ENCODE measurements around the gene E2F4. TPM values are rescaled to one million over a fixed set of nuclear protein-coding genes. Genes with fewer than 3 reads are reported as not detected.

E2F4 gene
- polyA plus RNA-seq, 2 of the 4 experiments (the other 2 are of a cell fraction) = 65.1 to 66.6 TPM

DNA sequence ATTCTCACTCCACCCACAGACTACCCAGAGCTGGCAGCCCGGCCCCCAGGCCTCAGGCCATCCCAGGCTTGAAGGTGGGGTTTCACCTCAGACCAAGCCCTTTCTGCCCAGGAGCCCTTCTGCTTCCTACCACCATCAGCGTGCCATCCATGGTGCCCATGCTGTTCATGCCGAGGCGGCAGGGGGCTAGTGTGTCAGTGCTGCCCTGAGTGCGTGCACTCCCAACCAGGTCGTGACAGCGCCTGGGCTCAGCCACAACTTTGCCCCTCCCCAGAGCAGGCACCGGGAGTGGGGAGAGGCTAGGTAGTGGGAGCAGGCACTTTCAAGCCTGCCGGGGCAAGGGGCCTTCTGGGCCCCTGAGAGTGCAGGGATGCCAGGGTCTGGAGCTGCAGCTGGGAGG, 49.6 kb upstream of the E2F4 start:
- no peak overlapping the region for H3K27ac ChIP-seq
- H3K4me3 ChIP-seq = no peak overlapping the region
- no peak for FAIRE-seq
- ChIA-PET CTCF (interaction anchor here (0.8 to 15.6 kb wide), 3 partner anchors 10 to 18 kb away, joined by 3 to 193 read pairs (median 6); partner anchors contain the start of gene B3GNT9), POLR2A (no interaction called here)
- H3K9me3 ChIP-seq = no peaks in the 10 kb centered on the region
- TF ChIP-seq MAZ (IDR thresholded peaks at IDR 0.05; ENCODE audit: borderline replicate concordance, low read depth, low read length) (no peak), CBX2 (IDR thresholded peaks at IDR 0.05; ENCODE audit: borderline replicate concordance, low read depth) (no peak), NR3C1 (IDR thresholded peaks at IDR 0.05) (no peak), CHD2 (IDR thresholded peaks at IDR 0.05; ENCODE audit: low read length, partially characterized antibody) (no peak), SREBF2 (IDR thresholded peaks at IDR 0.05) (no peak), MYC (IDR thresholded peaks at IDR 0.05; ENCODE audit: borderline replicate concordance, low read length) (no peak), HEYL (CRISPR knock-in tag; IDR thresholded peaks at IDR 0.05) (no peak), EHF (CRISPR knock-in tag; IDR thresholded peaks at IDR 0.05) (no peak), KDM1A (IDR thresholded peaks at IDR 0.05; ENCODE audit: low read depth) (no peak), RCOR1 (IDR thresholded peaks at IDR 0.05; ENCODE audit: low read depth, low read length) (no peak), GATA3 (IDR thresholded peaks at IDR 0.05; ENCODE audit: borderline replicate concordance) (no peak), POLR2A (IDR thresholded peaks at IDR 0.05; ENCODE audit: low read length) (no peak), ZSCAN20 (CRISPR knock-in tag; IDR thresholded peaks at IDR 0.05) (no peak), RAD21 (conservative IDR thresholded peaks at IDR 0.05 in 1 of 2, IDR thresholded peaks at IDR 0.05 in 1 of 2) (no peak), FOXS1 (CRISPR knock-in tag; IDR thresholded peaks at IDR 0.05) (no peak), NFE2L2 (conservative IDR thresholded peaks at IDR 0.05; ENCODE audit: low read length) (no peak)
- TF ChIP-seq, protein P1, sequence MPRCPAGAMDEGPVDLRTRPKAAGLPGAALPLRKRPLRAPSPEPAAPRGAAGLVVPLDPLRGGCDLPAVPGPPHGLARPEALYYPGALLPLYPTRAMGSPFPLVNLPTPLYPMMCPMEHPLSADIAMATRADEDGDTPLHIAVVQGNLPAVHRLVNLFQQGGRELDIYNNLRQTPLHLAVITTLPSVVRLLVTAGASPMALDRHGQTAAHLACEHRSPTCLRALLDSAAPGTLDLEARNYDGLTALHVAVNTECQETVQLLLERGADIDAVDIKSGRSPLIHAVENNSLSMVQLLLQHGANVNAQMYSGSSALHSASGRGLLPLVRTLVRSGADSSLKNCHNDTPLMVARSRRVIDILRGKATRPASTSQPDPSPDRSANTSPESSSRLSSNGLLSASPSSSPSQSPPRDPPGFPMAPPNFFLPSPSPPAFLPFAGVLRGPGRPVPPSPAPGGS (IDR thresholded peaks at IDR 0.05) = no peak
- DNase-seq (ENCODE audit: low read depth in 1 of 2, low spot score in 1 of 2) = no peak
- no peaks in the 10 kb centered on the region for H3K4me1 ChIP-seq
- ATAC-seq = no peak
- no peak overlapping the region for H3K4me2 ChIP-seq
- 98% methylated on average over 7 of the region's 9 CpGs for WGBS (ENCODE audit: missing lambda C conversion rate)

DNA sequence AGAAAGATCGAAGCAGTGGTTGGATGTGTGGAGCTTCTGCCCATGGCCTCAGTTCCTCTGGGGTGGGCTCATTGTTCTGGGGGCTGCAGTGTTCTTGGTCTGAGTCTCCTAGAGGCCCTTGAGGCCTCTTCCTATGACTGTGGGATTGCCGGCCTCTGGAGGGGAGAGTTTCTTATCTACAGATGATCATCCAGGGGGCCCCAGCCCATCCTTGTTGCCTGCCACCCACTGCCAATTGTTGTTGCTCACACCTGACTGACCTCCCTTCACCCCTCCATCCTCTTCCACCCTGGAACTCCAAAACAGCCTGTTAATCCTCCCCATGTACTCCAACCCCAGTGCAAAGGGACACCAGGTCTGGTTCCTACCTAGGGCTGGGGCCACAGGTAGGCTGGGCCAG, 47.0 kb upstream of the E2F4 start:
- WGBS (ENCODE audit: missing lambda C conversion rate) = 92% methylated on average over 2 of the region's 2 CpGs
- Histone ChIP-seq H3K9me3 (no peaks in the 10 kb centered on the region), H3K4me3 (no peak overlapping the region), H3K4me2 (no peak overlapping the region), H3K4me1 (no peaks in the 10 kb centered on the region), H3K27ac (no peak overlapping the region)
- ChIA-PET CTCF (interaction anchor here (1.0 to 15.6 kb wide), 9 partner anchors 9 to 250 kb away, joined by 3 to 193 read pairs (median 4); partner anchors contain the start of genes B3GNT9, FBXL8 and TRADD), POLR2A (no interaction called here)
- FAIRE-seq (no peak), DNase-seq (ENCODE audit: low read depth in 1 of 2, low spot score in 1 of 2) (no peak), ATAC-seq (no peak)
- TF ChIP-seq NFE2L2 (conservative IDR thresholded peaks at IDR 0.05; ENCODE audit: low read length) (no peak), EHF (CRISPR knock-in tag; IDR thresholded peaks at IDR 0.05) (no peak), POLR2A (IDR thresholded peaks at IDR 0.05; ENCODE audit: low read length) (no peak), ZSCAN20 (CRISPR knock-in tag; IDR thresholded peaks at IDR 0.05) (no peak)
- TF ChIP-seq, protein P2, sequence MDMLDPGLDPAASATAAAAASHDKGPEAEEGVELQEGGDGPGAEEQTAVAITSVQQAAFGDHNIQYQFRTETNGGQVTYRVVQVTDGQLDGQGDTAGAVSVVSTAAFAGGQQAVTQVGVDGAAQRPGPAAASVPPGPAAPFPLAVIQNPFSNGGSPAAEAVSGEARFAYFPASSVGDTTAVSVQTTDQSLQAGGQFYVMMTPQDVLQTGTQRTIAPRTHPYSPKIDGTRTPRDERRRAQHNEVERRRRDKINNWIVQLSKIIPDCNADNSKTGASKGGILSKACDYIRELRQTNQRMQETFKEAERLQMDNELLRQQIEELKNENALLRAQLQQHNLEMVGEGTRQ (IDR thresholded peaks at IDR 0.05) = no peak
- TF ChIP-seq, protein P3, sequence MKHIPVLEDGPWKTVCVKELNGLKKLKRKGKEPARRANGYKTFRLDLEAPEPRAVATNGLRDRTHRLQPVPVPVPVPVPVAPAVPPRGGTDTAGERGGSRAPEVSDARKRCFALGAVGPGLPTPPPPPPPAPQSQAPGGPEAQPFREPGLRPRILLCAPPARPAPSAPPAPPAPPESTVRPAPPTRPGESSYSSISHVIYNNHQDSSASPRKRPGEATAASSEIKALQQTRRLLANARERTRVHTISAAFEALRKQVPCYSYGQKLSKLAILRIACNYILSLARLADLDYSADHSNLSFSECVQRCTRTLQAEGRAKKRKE (CRISPR knock-in tag; IDR thresholded peaks at IDR 0.05; ENCODE audit: low read depth) = no peak

DNA sequence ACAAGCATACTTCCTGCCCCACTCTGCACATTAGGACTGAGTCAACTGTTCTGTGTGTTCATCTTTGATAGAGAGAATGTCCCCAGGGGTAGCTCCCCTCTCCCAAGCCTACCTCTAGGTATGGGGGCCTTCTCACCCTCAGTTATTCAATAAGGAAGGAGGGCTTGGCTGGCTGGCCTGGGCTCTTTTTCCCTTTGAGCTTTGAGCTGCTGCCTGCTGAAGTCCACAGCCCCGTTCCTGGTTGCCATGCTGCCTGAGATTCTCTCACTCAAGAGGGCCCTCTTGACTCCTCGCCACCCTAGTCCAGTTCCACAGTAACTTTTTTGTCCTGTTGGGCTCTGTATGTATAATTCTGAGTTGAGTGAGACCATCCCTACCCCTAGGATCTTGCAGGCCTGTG, 46.2 kb upstream of the E2F4 start:
- whole genome bisulfite sequencing (ENCODE audit: missing lambda C conversion rate) = 96% methylated on average over 2 of the region's 2 CpGs
- CTCF ChIA-PET = interaction anchor here (1.1 to 15.6 kb wide), 5 partner anchors 8 to 251 kb away, joined by 3 to 193 read pairs (median 4); partner anchors contain the start of gene B3GNT9
- ATAC-seq (no peak), DNase-seq (ENCODE audit: low read depth in 1 of 2, low spot score in 1 of 2) (no peak), FAIRE-seq (no peak)
- Histone ChIP-seq H3K4me1 (no peaks in the 10 kb centered on the region), H3K27ac (no peak overlapping the region), H3K4me2 (no peak overlapping the region), H3K4me3 (no peak overlapping the region), H3K9me3 (no peaks in the 10 kb centered on the region)
- POLR2A ChIA-PET = no interaction called here
- TF ChIP-seq HOXB13 (CRISPR knock-in tag; IDR thresholded peaks at IDR 0.05; ENCODE audit: low read depth) (no peak), RFX5 (IDR thresholded peaks at IDR 0.05) (no peak), EP300 (IDR thresholded peaks at IDR 0.05) (no peak), GATA3 (IDR thresholded peaks at IDR 0.05; ENCODE audit: borderline replicate concordance) (no peak), RNF2 (IDR thresholded peaks at IDR 0.05; ENCODE audit: borderline replicate concordance, low read depth) (no peak), CHD2 (IDR thresholded peaks at IDR 0.05; ENCODE audit: low read length, partially characterized antibody) (no peak), HEYL (CRISPR knock-in tag; IDR thresholded peaks at IDR 0.05) (no peak), CHD4 (IDR thresholded peaks at IDR 0.05; ENCODE audit: borderline replicate concordance) (no peak), POLR2A (IDR thresholded peaks at IDR 0.05; ENCODE audit: low read length) (no peak), POLR2AphosphoS2 (conservative IDR thresholded peaks at IDR 0.05; ENCODE audit: low read length) (no peak), ZC3H11A (IDR thresholded peaks at IDR 0.05) (no peak)
- TF ChIP-seq, protein P4, sequence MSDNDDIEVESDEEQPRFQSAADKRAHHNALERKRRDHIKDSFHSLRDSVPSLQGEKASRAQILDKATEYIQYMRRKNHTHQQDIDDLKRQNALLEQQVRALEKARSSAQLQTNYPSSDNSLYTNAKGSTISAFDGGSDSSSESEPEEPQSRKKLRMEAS (IDR thresholded peaks at IDR 0.05) = no peak
- TF ChIP-seq, protein P5, sequence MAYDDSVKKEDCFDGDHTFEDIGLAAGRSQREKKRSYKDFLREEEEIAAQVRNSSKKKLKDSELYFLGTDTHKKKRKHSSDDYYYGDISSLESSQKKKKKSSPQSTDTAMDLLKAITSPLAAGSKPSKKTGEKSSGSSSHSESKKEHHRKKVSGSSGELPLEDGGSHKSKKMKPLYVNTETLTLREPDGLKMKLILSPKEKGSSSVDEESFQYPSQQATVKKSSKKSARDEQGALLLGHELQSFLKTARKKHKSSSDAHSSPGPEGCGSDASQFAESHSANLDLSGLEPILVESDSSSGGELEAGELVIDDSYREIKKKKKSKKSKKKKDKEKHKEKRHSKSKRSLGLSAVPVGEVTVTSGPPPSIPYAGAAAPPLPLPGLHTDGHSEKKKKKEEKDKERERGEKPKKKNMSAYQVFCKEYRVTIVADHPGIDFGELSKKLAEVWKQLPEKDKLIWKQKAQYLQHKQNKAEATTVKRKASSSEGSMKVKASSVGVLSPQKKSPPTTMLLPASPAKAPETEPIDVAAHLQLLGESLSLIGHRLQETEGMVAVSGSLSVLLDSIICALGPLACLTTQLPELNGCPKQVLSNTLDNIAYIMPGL (CRISPR knock-in tag; IDR thresholded peaks at IDR 0.05; ENCODE audit: borderline replicate concordance) = no peak
- TF ChIP-seq, protein P6, sequence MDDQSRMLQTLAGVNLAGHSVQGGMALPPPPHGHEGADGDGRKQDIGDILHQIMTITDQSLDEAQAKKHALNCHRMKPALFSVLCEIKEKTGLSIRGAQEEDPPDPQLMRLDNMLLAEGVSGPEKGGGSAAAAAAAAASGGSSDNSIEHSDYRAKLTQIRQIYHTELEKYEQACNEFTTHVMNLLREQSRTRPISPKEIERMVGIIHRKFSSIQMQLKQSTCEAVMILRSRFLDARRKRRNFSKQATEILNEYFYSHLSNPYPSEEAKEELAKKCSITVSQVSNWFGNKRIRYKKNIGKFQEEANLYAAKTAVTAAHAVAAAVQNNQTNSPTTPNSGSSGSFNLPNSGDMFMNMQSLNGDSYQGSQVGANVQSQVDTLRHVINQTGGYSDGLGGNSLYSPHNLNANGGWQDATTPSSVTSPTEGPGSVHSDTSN (IDR thresholded peaks at IDR 0.05) = no peak
